HepG2 (cell line): ENCODE data around the gene ENPP7. TPM values are rescaled to one million over a fixed set of nuclear protein-coding genes. Genes with fewer than 3 reads are reported as not detected.
A peak's percentile ranks its signal among the peaks of the same experiment; 100 is the strongest.

Source experiments
- ELF3 ChIP-seq: IDR thresholded peaks from 2 replicates; pipeline ENCODE4 v1.6.1; 2016; ENCODE audit warnings: missing genetic modification reagents, missing compliant biosample characterization
- HDAC6 ChIP-seq: fragments of 200-600 bp; sonication (generic); IDR thresholded peaks from 2 replicates; pipeline ENCODE4 v1.7.0; 2017; ENCODE audit warnings: mild to moderate bottlenecking, antibody characterized with exemption, low read length, low read depth
- HIVEP1 ChIP-seq: sonication (generic); formaldehyde crosslinking; IDR thresholded peaks from 2 replicates; pipeline ENCODE4 v1.4.0; 2020; ENCODE audit warnings: mild to moderate bottlenecking, missing genetic modification reagents
- KMT2A ChIP-seq: sonication (generic); formaldehyde crosslinking; IDR thresholded peaks from 2 replicates; pipeline ENCODE4 v1.4.0; 2020; ENCODE audit warnings: missing genetic modification reagents
- KMT2B ChIP-seq: IDR thresholded peaks from 2 replicates; pipeline ENCODE4 v1.6.1; 2016; ENCODE audit warnings: missing genetic modification reagents, missing compliant biosample characterization
- MATR3 ChIP-seq: sonication (generic); formaldehyde crosslinking; IDR thresholded peaks from 2 replicates; pipeline ENCODE4 v1.4.0; 2020; ENCODE audit warnings: missing genetic modification reagents
- MAZ ChIP-seq, 2 experiments: sonication (generic) in 1 of 2; formaldehyde crosslinking in 1 of 2; IDR thresholded peaks; 2 replicates each; pipeline versions ENCODE4 v1.5.0 to v1.6.1; 2012 to 2020; ENCODE audit warnings: low read depth in 2 of 2, mild to moderate bottlenecking in 2 of 2, borderline replicate concordance in 1 of 2, improper control_type of control experiment in 1 of 2, low read length in 1 of 2, missing genetic modification reagents in 1 of 2, moderate library complexity in 1 of 2
- SIX1 ChIP-seq: sonication (generic); formaldehyde crosslinking; IDR thresholded peaks from 2 replicates; pipeline ENCODE4 v1.4.0; 2020; ENCODE audit warnings: missing genetic modification reagents, borderline replicate concordance
- SRY ChIP-seq: sonication (generic); formaldehyde crosslinking; IDR thresholded peaks from 2 replicates; pipeline ENCODE4 v1.8.0; 2022; ENCODE audit warnings: mild to moderate bottlenecking, missing genetic modification reagents
- YY1 ChIP-seq: IDR thresholded peaks from 2 replicates; pipeline ENCODE4 v1.6.1; 2011; ENCODE audit warnings: low read length, low read depth, moderate library complexity, mild to moderate bottlenecking; ENCODE audit not compliant: insufficient read depth, insufficient replicate concordance
- ZKSCAN5 ChIP-seq: sonication (generic); formaldehyde crosslinking; IDR thresholded peaks from 2 replicates; pipeline ENCODE4 v1.5.1; 2020; ENCODE audit warnings: mild to moderate bottlenecking, missing genetic modification reagents
- ZNF10 ChIP-seq: sonication (generic); formaldehyde crosslinking; IDR thresholded peaks from 2 replicates; pipeline ENCODE4 v1.4.0; 2020; ENCODE audit warnings: mild to moderate bottlenecking, low read depth, missing genetic modification reagents, borderline replicate concordance
- ZNF317 ChIP-seq: sonication (generic); formaldehyde crosslinking; IDR thresholded peaks from 2 replicates; pipeline ENCODE4 v1.5.0; 2020; ENCODE audit warnings: mild to moderate bottlenecking, missing genetic modification reagents
- ZNF746 ChIP-seq: sonication (generic); formaldehyde crosslinking; IDR thresholded peaks from 2 replicates; pipeline ENCODE4 v1.8.0; 2022; ENCODE audit warnings: mild to moderate bottlenecking, missing genetic modification reagents
- ZNF788 ChIP-seq: sonication (generic); formaldehyde crosslinking; IDR thresholded peaks from 2 replicates; pipeline ENCODE4 v1.5.0; 2020; ENCODE audit warnings: mild to moderate bottlenecking, missing genetic modification reagents, borderline replicate concordance
- polyA plus RNA-seq, 8 experiments: library from polyadenylated mRNA; depleted of rRNA in 3 of 8; stranded (reverse) in 7 of 8; unstranded in 1 of 8; fragments of >200 nt; fragmentation: Illumina TruSeq in 4 of 8; extraction: Trizol in 4 of 8; gene quantifications; 2 replicates each; pipeline versions ENCODE4 v1.2.1 to v1.2.3, GENCODE V29; 2011 to 2016; ENCODE audit warnings: low read depth in 4 of 8, missing spikeins in 1 of 8, mixed read lengths in 1 of 8; ENCODE audit not compliant: insufficient read depth in 1 of 8
- total RNA-seq, 5 experiments: library from RNA; depleted of rRNA; stranded (reverse); fragments of >200 nt; fragmentation: Illumina TruSeq; extraction: Trizol; gene quantifications; 2 replicates each; pipeline ENCODE4 v1.2.3, GENCODE V29; 2016; ENCODE audit warnings: low read depth in 1 of 5
- TF ChIP-seq, protein P1 (sequence below): sonication (generic); formaldehyde crosslinking; IDR thresholded peaks from 2 replicates; pipeline ENCODE4 v1.9.0; 2022; ENCODE audit warnings: missing genetic modification reagents, mild to moderate bottlenecking, borderline replicate concordance
- TF ChIP-seq, protein P2 (sequence below): sonication (generic); formaldehyde crosslinking; IDR thresholded peaks from 2 replicates; pipeline ENCODE4 v1.4.0; 2020; ENCODE audit warnings: mild to moderate bottlenecking, missing genetic modification reagents
- TF ChIP-seq, protein P3 (sequence below): sonication (generic); formaldehyde crosslinking; IDR thresholded peaks from 2 replicates; pipeline ENCODE4 v1.4.0; 2020; ENCODE audit warnings: missing genetic modification reagents
- TF ChIP-seq, protein P4 (sequence below): sonication (generic); formaldehyde crosslinking; IDR thresholded peaks from 2 replicates; pipeline ENCODE4 v1.4.0; 2020; ENCODE audit warnings: low read depth, missing genetic modification reagents
- TF ChIP-seq, protein P5 (sequence below): sonication (generic); formaldehyde crosslinking; IDR thresholded peaks from 2 replicates; pipeline ENCODE4 v1.5.0; 2020; ENCODE audit warnings: missing genetic modification reagents

The ENPP7 gene
- total and polyA plus RNA-seq, 2 of the 13 experiments (the other 11 are each of a cell fraction or from before 2014, with no cell fraction given): 1.1 to 2.2 TPM

DNA sequence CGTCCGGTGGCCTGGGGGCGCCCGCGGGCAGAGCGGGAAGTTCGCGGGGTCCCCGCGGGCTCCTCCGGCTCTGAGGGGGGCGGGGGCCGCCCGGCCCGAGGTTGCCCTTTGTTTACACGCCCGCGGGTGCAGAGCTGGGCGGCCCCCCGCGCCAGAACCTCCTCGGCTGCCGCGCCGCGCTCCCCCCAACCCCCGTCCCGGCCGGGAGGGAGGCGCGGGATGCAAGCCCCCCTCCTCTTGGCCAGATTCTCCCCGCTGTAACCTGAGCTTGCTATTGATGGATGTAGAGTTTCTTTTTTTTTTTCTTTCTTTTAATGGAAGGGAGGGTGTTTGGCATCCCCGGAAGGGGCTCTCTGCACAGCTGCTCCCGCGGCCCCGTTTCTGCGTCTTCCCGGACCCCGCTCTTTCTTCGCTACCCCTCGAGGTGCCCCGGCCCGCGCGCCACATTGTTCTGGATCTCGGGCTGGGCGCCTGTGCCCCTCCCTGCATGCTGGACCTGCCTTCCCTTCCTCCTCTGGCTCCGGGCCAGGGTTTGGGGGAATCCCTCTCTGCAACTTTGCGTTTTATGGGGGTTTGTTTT is 47.9 kb downstream of the ENPP7 start (continued):
- TF ChIP-seq, protein P1, sequence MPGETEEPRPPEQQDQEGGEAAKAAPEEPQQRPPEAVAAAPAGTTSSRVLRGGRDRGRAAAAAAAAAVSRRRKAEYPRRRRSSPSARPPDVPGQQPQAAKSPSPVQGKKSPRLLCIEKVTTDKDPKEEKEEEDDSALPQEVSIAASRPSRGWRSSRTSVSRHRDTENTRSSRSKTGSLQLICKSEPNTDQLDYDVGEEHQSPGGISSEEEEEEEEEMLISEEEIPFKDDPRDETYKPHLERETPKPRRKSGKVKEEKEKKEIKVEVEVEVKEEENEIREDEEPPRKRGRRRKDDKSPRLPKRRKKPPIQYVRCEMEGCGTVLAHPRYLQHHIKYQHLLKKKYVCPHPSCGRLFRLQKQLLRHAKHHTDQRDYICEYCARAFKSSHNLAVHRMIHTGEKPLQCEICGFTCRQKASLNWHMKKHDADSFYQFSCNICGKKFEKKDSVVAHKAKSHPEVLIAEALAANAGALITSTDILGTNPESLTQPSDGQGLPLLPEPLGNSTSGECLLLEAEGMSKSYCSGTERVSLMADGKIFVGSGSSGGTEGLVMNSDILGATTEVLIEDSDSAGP (CRISPR knock-in tag): peak; percentile 39; the same call in 1 of the 2 replicates
- no peak for TF ChIP-seq ZKSCAN5 (CRISPR knock-in tag)
- 0 out of 2 replicates have a peak, but pooled peaks have one; percentile 8 for TF ChIP-seq SRY
- TF ChIP-seq, protein P2, sequence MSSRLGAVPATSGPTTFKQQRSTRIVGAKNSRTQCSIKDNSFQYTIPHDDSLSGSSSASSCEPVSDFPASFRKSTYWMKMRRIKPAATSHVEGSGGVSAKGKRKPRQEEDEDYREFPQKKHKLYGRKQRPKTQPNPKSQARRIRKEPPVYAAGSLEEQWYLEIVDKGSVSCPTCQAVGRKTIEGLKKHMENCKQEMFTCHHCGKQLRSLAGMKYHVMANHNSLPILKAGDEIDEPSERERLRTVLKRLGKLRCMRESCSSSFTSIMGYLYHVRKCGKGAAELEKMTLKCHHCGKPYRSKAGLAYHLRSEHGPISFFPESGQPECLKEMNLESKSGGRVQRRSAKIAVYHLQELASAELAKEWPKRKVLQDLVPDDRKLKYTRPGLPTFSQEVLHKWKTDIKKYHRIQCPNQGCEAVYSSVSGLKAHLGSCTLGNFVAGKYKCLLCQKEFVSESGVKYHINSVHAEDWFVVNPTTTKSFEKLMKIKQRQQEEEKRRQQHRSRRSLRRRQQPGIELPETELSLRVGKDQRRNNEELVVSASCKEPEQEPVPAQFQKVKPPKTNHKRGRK (CRISPR knock-in tag): no peak
- TF ChIP-seq ELF3: no peak
- no peak for TF ChIP-seq ZNF10 (CRISPR knock-in tag)
- TF ChIP-seq MATR3 (CRISPR knock-in tag): no peak
- TF ChIP-seq, protein P3, sequence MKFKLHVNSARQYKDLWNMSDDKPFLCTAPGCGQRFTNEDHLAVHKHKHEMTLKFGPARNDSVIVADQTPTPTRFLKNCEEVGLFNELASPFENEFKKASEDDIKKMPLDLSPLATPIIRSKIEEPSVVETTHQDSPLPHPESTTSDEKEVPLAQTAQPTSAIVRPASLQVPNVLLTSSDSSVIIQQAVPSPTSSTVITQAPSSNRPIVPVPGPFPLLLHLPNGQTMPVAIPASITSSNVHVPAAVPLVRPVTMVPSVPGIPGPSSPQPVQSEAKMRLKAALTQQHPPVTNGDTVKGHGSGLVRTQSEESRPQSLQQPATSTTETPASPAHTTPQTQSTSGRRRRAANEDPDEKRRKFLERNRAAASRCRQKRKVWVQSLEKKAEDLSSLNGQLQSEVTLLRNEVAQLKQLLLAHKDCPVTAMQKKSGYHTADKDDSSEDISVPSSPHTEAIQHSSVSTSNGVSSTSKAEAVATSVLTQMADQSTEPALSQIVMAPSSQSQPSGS (CRISPR knock-in tag): 0 out of 2 replicates have a peak, but pooled peaks have one; percentile 21
- TF ChIP-seq, protein P4, sequence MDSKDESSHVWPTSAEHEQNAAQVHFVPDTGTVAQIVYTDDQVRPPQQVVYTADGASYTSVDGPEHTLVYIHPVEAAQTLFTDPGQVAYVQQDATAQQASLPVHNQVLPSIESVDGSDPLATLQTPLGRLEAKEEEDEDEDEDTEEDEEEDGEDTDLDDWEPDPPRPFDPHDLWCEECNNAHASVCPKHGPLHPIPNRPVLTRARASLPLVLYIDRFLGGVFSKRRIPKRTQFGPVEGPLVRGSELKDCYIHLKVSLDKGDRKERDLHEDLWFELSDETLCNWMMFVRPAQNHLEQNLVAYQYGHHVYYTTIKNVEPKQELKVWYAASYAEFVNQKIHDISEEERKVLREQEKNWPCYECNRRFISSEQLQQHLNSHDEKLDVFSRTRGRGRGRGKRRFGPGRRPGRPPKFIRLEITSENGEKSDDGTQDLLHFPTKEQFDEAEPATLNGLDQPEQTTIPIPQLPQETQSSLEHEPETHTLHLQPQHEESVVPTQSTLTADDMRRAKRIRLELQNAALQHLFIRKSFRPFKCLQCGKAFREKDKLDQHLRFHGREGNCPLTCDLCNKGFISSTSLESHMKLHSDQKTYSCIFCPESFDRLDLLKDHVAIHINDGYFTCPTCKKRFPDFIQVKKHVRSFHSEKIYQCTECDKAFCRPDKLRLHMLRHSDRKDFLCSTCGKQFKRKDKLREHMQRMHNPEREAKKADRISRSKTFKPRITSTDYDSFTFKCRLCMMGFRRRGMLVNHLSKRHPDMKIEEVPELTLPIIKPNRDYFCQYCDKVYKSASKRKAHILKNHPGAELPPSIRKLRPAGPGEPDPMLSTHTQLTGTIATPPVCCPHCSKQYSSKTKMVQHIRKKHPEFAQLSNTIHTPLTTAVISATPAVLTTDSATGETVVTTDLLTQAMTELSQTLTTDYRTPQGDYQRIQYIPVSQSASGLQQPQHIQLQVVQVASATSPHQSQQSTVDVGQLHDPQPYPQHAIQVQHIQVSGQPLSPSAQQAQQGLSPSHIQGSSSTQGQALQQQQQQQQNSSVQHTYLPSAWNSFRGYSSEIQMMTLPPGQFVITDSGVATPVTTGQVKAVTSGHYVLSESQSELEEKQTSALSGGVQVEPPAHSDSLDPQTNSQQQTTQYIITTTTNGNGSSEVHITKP (CRISPR knock-in tag): no peak
- no peak for TF ChIP-seq YY1
- TF ChIP-seq HIVEP1 (CRISPR knock-in tag): peak; percentile 41; the same call in 1 of the 2 replicates
- TF ChIP-seq HDAC6: no peak
- no peak for TF ChIP-seq ZNF746
- 0 out of 2 replicates have a peak, but pooled peaks have one; percentile 44 for TF ChIP-seq SIX1 (CRISPR knock-in tag)
- no peak; the same call in 1 of the 2 replicates for TF ChIP-seq MAZ (IDR thresholded peaks at IDR 0.05; ENCODE audit: borderline replicate concordance, low read depth, low read length)
- TF ChIP-seq MAZ (CRISPR knock-in tag; IDR thresholded peaks at IDR 0.05; ENCODE audit: low read depth): peak; percentile 49
- TF ChIP-seq ZNF788: 0 out of 2 replicates have a peak, but pooled peaks have one; percentile 19
- no peak for TF ChIP-seq KMT2A (CRISPR knock-in tag)
- no peak for TF ChIP-seq KMT2B (CRISPR knock-in tag)
- no peak for TF ChIP-seq ZNF317 (CRISPR knock-in tag)
- TF ChIP-seq, protein P5, sequence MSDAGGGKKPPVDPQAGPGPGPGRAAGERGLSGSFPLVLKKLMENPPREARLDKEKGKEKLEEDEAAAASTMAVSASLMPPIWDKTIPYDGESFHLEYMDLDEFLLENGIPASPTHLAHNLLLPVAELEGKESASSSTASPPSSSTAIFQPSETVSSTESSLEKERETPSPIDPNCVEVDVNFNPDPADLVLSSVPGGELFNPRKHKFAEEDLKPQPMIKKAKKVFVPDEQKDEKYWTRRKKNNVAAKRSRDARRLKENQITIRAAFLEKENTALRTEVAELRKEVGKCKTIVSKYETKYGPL: no peak
